H1 (cell line): Measurements from ENCODE around the gene MNAT1. TPM values are rescaled to one million over a fixed set of nuclear protein-coding genes. Genes with fewer than 3 reads are reported as not detected.

ENCODE experiments used
- CTCF ChIA-PET: fragments of 300-600 bp; sonication (Branson Sonifier 250); formaldehyde crosslinking; loops from one replicate; lab custom pipeline; 2021; ENCODE audit not compliant: partially characterized antibody; lab: Charles Lee
- POLR2A ChIA-PET: fragments of 300-600 bp; sonication (Branson Sonifier 250); formaldehyde crosslinking; loops from one replicate; lab custom pipeline; 2021; ENCODE audit warnings: inconsistent platforms; ENCODE audit not compliant: partially characterized antibody; lab: Charles Lee
- DNase-seq, 2 experiments: peaks; one replicate each; pipeline versions ENCODE4 v3.0.0 to v3.0.0-alpha.2; 2010 to 2022; ENCODE audit warnings: low spot score in 2 of 2, low read depth in 1 of 2, mixed read lengths in 1 of 2
- FAIRE-seq: peaks from 2 replicates; lab custom pipeline; 2011; peaks lifted over from hg19 to GRCh38; lab: Jason Lieb, UNC
- H2AFZ ChIP-seq: 2 replicates; pipeline ENCODE4 v1.8.1; 2012; ENCODE audit warnings: low read length, inconsistent platforms
- H2AK5ac ChIP-seq: 2 replicates; pipeline ENCODE4 v1.6.1; 2013; ENCODE audit warnings: low read depth, low read length
- H2BK120ac ChIP-seq: replicated peaks from 2 replicates; pipeline ENCODE3; 2013; ENCODE audit warnings: low read depth, low read length, inconsistent platforms
- H2BK12ac ChIP-seq: 2 replicates; pipeline ENCODE4 v1.6.1; 2013; ENCODE audit warnings: low read depth, low read length
- H2BK15ac ChIP-seq: 2 replicates; pipeline ENCODE4 v1.6.1; 2013; ENCODE audit warnings: low read length
- H2BK20ac ChIP-seq: 2 replicates; pipeline ENCODE4 v1.6.1; 2013; ENCODE audit warnings: low read length
- H2BK5ac ChIP-seq: 2 replicates; pipeline ENCODE4 v1.6.1; 2013; ENCODE audit warnings: low read depth, low read length
- H3K14ac ChIP-seq: 2 replicates; pipeline ENCODE4 v1.6.1; 2013; ENCODE audit warnings: inconsistent platforms; ENCODE audit not compliant: insufficient read length
- H3K18ac ChIP-seq: 2 replicates; pipeline ENCODE4 v1.6.1; 2013; ENCODE audit warnings: low read length; ENCODE audit errors: extremely low read depth
- H3K23ac ChIP-seq: 2 replicates; pipeline ENCODE4 v1.6.1; 2013; ENCODE audit warnings: inconsistent platforms; ENCODE audit not compliant: insufficient read length
- H3K23me2 ChIP-seq: 2 replicates; pipeline ENCODE4 v1.6.1; 2013; ENCODE audit warnings: low read depth, low read length
- H3K27ac ChIP-seq: 2 replicates; pipeline ENCODE4 v1.6.1; 2011; ENCODE audit warnings: low read depth, low read length, inconsistent platforms
- H3K27me3 ChIP-seq, 4 experiments: replicated peaks in 1 of 4; 1 replicate in 1 of 4; 2 replicates in 3 of 4; pipeline versions ENCODE4 v1.6.1 to v1.8.1; 2011 to 2013; ENCODE audit warnings: low read length in 3 of 4, mild to moderate bottlenecking in 3 of 4, inconsistent platforms in 2 of 4, mixed read lengths in 2 of 4, moderate library complexity in 1 of 4; ENCODE audit not compliant: control insufficient read depth in 3 of 4, insufficient read depth in 3 of 4; ENCODE audit errors: extremely low read depth in 1 of 4
- H3K36me3 ChIP-seq, 4 experiments: 2 replicates each; pipeline versions ENCODE4 v1.6.1 to v1.8.1; 2011 to 2013; ENCODE audit warnings: mild to moderate bottlenecking in 4 of 4, low read length in 3 of 4, moderate library complexity in 2 of 4, control low read depth in 1 of 4, inconsistent platforms in 1 of 4; ENCODE audit not compliant: insufficient read depth in 4 of 4, control insufficient read depth in 2 of 4
- H3K4ac ChIP-seq: replicated peaks from 2 replicates; pipeline ENCODE3; 2013; ENCODE audit warnings: low read length, low read depth, mixed read lengths, inconsistent platforms; ENCODE audit not compliant: insufficient read length
- H3K4me1 ChIP-seq, 4 experiments: replicated peaks in 1 of 4; 1 replicate in 1 of 4; 2 replicates in 3 of 4; pipeline versions ENCODE4 v1.6.1 to v1.8.1; 2011 to 2013; ENCODE audit warnings: low read length in 3 of 4, inconsistent platforms in 2 of 4, mixed read lengths in 1 of 4; ENCODE audit not compliant: insufficient read depth in 4 of 4, control insufficient read depth in 3 of 4
- H3K4me2 ChIP-seq, 2 experiments: 2 replicates each; pipeline versions ENCODE4 v1.6.1 to v1.8.1; 2011 to 2013; ENCODE audit warnings: low read depth in 2 of 2, low read length in 2 of 2, control low read depth in 1 of 2, inconsistent platforms in 1 of 2, mild to moderate bottlenecking in 1 of 2; ENCODE audit not compliant: insufficient read depth in 1 of 2
- H3K4me3 ChIP-seq, 4 experiments: fragments of 200-600, 300-600 bp in 1 of 4; sonication (generic), shearing (Covaris generic), sonication (Bioruptor Twin) in 1 of 4; 2 replicates each; pipeline versions ENCODE4 v1.5.1 to v1.8.1; 2011 to 2016; ENCODE audit warnings: low read length in 4 of 4, low read depth in 3 of 4, control low read depth in 2 of 4, inconsistent platforms in 2 of 4, mild to moderate bottlenecking in 2 of 4, mixed read lengths in 1 of 4, moderate library complexity in 1 of 4; ENCODE audit not compliant: insufficient read depth in 2 of 4; ENCODE audit errors: extremely low read depth in 1 of 4
- H3K56ac ChIP-seq: replicated peaks from 2 replicates; pipeline ENCODE3; 2013; ENCODE audit warnings: low read depth, mild to moderate bottlenecking, mixed read lengths, low read length, inconsistent platforms; ENCODE audit not compliant: insufficient read length
- H3K79me1 ChIP-seq: 2 replicates; pipeline ENCODE4 v1.6.1; 2013; ENCODE audit warnings: low read depth, low read length, control low read depth
- H3K79me2 ChIP-seq, 2 experiments: 2 replicates each; pipeline versions ENCODE4 v1.6.1 to v1.8.1; 2012 to 2013; ENCODE audit warnings: low read length in 2 of 2, mild to moderate bottlenecking in 2 of 2, inconsistent platforms in 1 of 2; ENCODE audit not compliant: insufficient read depth in 2 of 2, control insufficient read depth in 1 of 2
- H3K9ac ChIP-seq, 4 experiments: replicated peaks in 1 of 4; 1 replicate in 1 of 4; 2 replicates in 3 of 4; pipeline versions ENCODE4 v1.6.1 to v1.8.1; 2011 to 2013; ENCODE audit warnings: low read depth in 3 of 4, low read length in 3 of 4, control low read depth in 2 of 4, mild to moderate bottlenecking in 2 of 4, moderate library complexity in 2 of 4, inconsistent platforms in 1 of 4; ENCODE audit errors: extremely low read depth in 1 of 4
- H3K9me3 ChIP-seq, 2 experiments: 2 replicates each; pipeline versions ENCODE4 v1.6.1 to v1.8.1; 2012 to 2013; ENCODE audit warnings: mild to moderate bottlenecking in 2 of 2, moderate library complexity in 2 of 2, control low read depth in 1 of 2, inconsistent platforms in 1 of 2, low read depth in 1 of 2, low read length in 1 of 2, mixed read lengths in 1 of 2; ENCODE audit not compliant: insufficient read depth in 2 of 2
- H4K20me1 ChIP-seq, 2 experiments: replicated peaks in 1 of 2; 2 replicates each; pipeline versions ENCODE3 to v1.8.1; 2011 to 2013; ENCODE audit warnings: inconsistent platforms in 2 of 2, low read length in 2 of 2, mild to moderate bottlenecking in 1 of 2; ENCODE audit not compliant: insufficient read depth in 2 of 2, control insufficient read depth in 1 of 2
- H4K5ac ChIP-seq: 2 replicates; pipeline ENCODE4 v1.6.1; 2013; ENCODE audit warnings: low read length, low read depth, mixed read lengths, inconsistent platforms; ENCODE audit not compliant: insufficient read length
- H4K8ac ChIP-seq: 2 replicates; pipeline ENCODE4 v1.8.0; 2013; ENCODE audit warnings: mild to moderate bottlenecking, moderate library complexity, low read length, inconsistent platforms; ENCODE audit not compliant: insufficient read depth; ENCODE audit errors: extremely low read depth
- H4K91ac ChIP-seq: replicated peaks from 2 replicates; pipeline ENCODE3; 2013; ENCODE audit warnings: low read length, mixed read lengths, inconsistent platforms; ENCODE audit not compliant: insufficient read length
- E2F6 ChIP-seq: IDR thresholded peaks from 2 replicates; pipeline ENCODE4 v1.6.1; 2012; ENCODE audit warnings: inconsistent platforms
- EGR1 ChIP-seq: IDR thresholded peaks from 2 replicates; pipeline ENCODE4 v1.6.1; 2011; ENCODE audit warnings: low read depth, low read length, borderline replicate concordance
- HDAC6 ChIP-seq: IDR thresholded peaks from one replicate; pipeline ENCODE4 v1.7.1; 2012; ENCODE audit warnings: low read depth, mild to moderate bottlenecking, inconsistent platforms, low read length, moderate library complexity
- MAFK ChIP-seq: IDR thresholded peaks from 2 replicates; pipeline ENCODE4 v1.6.1; 2012; ENCODE audit warnings: low read depth, mild to moderate bottlenecking, improper control_type of control experiment, low read length
- NANOG ChIP-seq: IDR thresholded peaks from 2 replicates; pipeline ENCODE4 v1.6.1; 2011; ENCODE audit warnings: low read length, low read depth, mild to moderate bottlenecking, inconsistent platforms; ENCODE audit not compliant: insufficient read depth, poor library complexity, severe bottlenecking
- POU5F1 ChIP-seq: IDR thresholded peaks from 2 replicates; pipeline ENCODE4 v1.6.1; 2011; ENCODE audit warnings: low read depth, mild to moderate bottlenecking, low read length, moderate library complexity
- RFX5 ChIP-seq: IDR thresholded peaks from 2 replicates; pipeline ENCODE4 v1.6.1; 2011; ENCODE audit warnings: low read depth, low read length, improper control_type of control experiment, borderline replicate concordance
- WGBS, 2 experiments: shearing (Covaris generic) in 1 of 2; methylation state at CpG; one replicate each; pipeline versions ENCODE4 v1.1.6 to v1.1.7; 2013 to 2015; ENCODE audit warnings: low lambda C conversion rate in 2 of 2, mixed read lengths in 2 of 2, inconsistent platforms in 1 of 2, low coverage in 1 of 2, missing lambda C conversion rate in 1 of 2; ENCODE audit not compliant: insufficient replicate concordance in 2 of 2, insufficient coverage in 1 of 2, insufficient read length in 1 of 2; ENCODE audit errors: extremely low coverage in 1 of 2, missing lambda C conversion rate in 1 of 2; 5-methylcytosine and 5-hydroxymethylcytosine counted together
- polyA plus RNA-seq, 7 experiments: library from polyadenylated mRNA; depleted of rRNA in 3 of 7; stranded (reverse) in 5 of 7; unstranded in 2 of 7; fragments of >200 nt in 5 of 7; fragments of 200-250 nt in 2 of 7; gene quantifications; 1 replicate in 5 of 7; 2 replicates in 1 of 7; 4 replicates in 1 of 7; pipeline versions ENCODE4 v1.2.1 to v1.2.3, GENCODE V29; 2011 to 2013; ENCODE audit warnings: missing spikeins in 2 of 7, mixed read lengths in 2 of 7
- total RNA-seq: library from RNA; stranded (reverse); fragmentation: NEBNext Ultra II Directional; extraction: Animal tissue kit (Norgen Biotek cat#: 25700); gene quantifications from 2 replicates; pipeline ENCODE4 v1.2.1, GENCODE V29; 2021

Gene MNAT1
- total and polyA plus RNA-seq, 2 of the 8 experiments (the other 6 are each of a cell fraction or from before 2014, with no cell fraction given): 34.7 to 52.1 TPM

- Histone ChIP-seq H3K4me1 (no peaks in the 10 kb centered on the region), H3K79me2 (no peaks in the 10 kb centered on the region), H2BK12ac (no peak overlapping the region), H3K4ac (no peak overlapping the region), H3K79me1 (no peaks in the 10 kb centered on the region), H3K14ac (no peak overlapping the region), H3K9me3 (no peaks in the 10 kb centered on the region), H2AFZ (no peak overlapping the region), H3K18ac (no peak overlapping the region), H3K4me3 (no peak overlapping the region), H3K4me2 (no peak overlapping the region), H2BK120ac (no peak overlapping the region), H4K91ac (no peak overlapping the region), H3K36me3 (no peaks in the 10 kb centered on the region), H3K23ac (no peak overlapping the region), H3K9ac (no peak overlapping the region), H4K8ac (no peak overlapping the region), H3K27me3 (no peaks in the 10 kb centered on the region), H3K23me2 (no peaks in the 10 kb centered on the region; the same call in 1 of the 2 replicates), H4K5ac (no peak overlapping the region), H3K27ac (no peak overlapping the region), H2AK5ac (no peak overlapping the region), H3K56ac (no peak overlapping the region), H2BK20ac (no peak overlapping the region), H2BK5ac (no peak overlapping the region), H4K20me1 (no peaks in the 10 kb centered on the region), H2BK15ac (no peak overlapping the region)
- POLR2A ChIA-PET: no interaction called here
- FAIRE-seq (no peak), DNase-seq (no peak)
- WGBS, 2 experiments: 80% methylated on average over 2 of the region's 2 CpGs; no CpG with 5 or more reads in 1 of the 2 experiments
- CTCF ChIA-PET: no interaction called here
- TF ChIP-seq EGR1 (no peak), HDAC6 (no peak), RFX5 (no peak), MAFK (no peak), POU5F1 (no peak), NANOG (no peak), E2F6 (no peak)
Measured at GRCh38 chr14:60863249-60863648, 128.7 kb downstream of the MNAT1 start.
